A673 (cell line): Measurements from ENCODE around the gene COL4A6. TPM values are rescaled to one million over a fixed set of nuclear protein-coding genes. Genes with fewer than 3 reads are reported as not detected.

Experiments used
- BruUV-seq: library from RNA; stranded (reverse); fragments of 400-500 nt; replicated peaks from 2 replicates; lab custom pipeline; 2021; lab: Mats Ljungman, UMichigan
- CTCF ChIA-PET: fragments of 300-600 bp; sonication (Branson Sonifier 250); formaldehyde crosslinking; loops from one replicate; lab custom pipeline; 2022; ENCODE audit warnings: antibody characterized with exemption; lab: Charles Lee
- POLR2A ChIA-PET: fragments of 300-600 bp; sonication (Branson Sonifier 250); formaldehyde crosslinking; loops from one replicate; lab custom pipeline; 2022; ENCODE audit warnings: antibody characterized with exemption; ENCODE audit not compliant: low non-redundant PET; lab: Charles Lee
- DNase-seq: peaks from one replicate; pipeline ENCODE4 v3.0.0-alpha.2; 2015; ENCODE audit warnings: low spot score
- H3K27ac ChIP-seq: fragments of 200-600 bp; sonication (generic); 2 replicates; pipeline ENCODE4 v1.5.1; 2016; ENCODE audit warnings: mixed run types, low read depth, mild to moderate bottlenecking, mixed read lengths, antibody characterized with exemption, low read length; ENCODE audit not compliant: poor library complexity, severe bottlenecking
- H3K27me3 ChIP-seq: fragments of 200-600 bp; sonication (generic); replicated peaks from 2 replicates; pipeline ENCODE4 v1.6.1; 2017; ENCODE audit warnings: mixed run types, low read depth, mild to moderate bottlenecking, mixed read lengths, antibody characterized with exemption, low read length; ENCODE audit not compliant: insufficient read depth, poor library complexity
- H3K36me3 ChIP-seq: fragments of 200-600 bp; sonication (generic); 2 replicates; pipeline ENCODE4 v1.6.1; 2016; ENCODE audit warnings: mixed run types, mild to moderate bottlenecking, mixed read lengths, antibody characterized with exemption, low read length; ENCODE audit not compliant: insufficient read depth, poor library complexity, severe bottlenecking
- H3K4me1 ChIP-seq: fragments of 200-600 bp; sonication (generic); 2 replicates; pipeline ENCODE4 v1.6.1; 2017; ENCODE audit warnings: mixed run types, mild to moderate bottlenecking, mixed read lengths, antibody characterized with exemption, low read length; ENCODE audit not compliant: insufficient read depth, poor library complexity, severe bottlenecking
- H3K4me3 ChIP-seq: fragments of 200-600 bp; sonication (generic); 2 replicates; pipeline ENCODE4 v1.5.1; 2016; ENCODE audit warnings: low read depth, mixed run types, mild to moderate bottlenecking, mixed read lengths, low read length; ENCODE audit not compliant: poor library complexity, severe bottlenecking
- H3K9me3 ChIP-seq: fragments of 200-600 bp; sonication (generic); 2 replicates; pipeline ENCODE4 v1.6.1; 2016; ENCODE audit warnings: mixed run types, low read depth, mild to moderate bottlenecking, mixed read lengths, antibody characterized with exemption, low read length; ENCODE audit not compliant: poor library complexity, severe bottlenecking
- EZH2 ChIP-seq: fragments of 200-600 bp; sonication (generic); IDR thresholded peaks from 2 replicates; pipeline ENCODE4 v1.6.1; 2017; ENCODE audit warnings: borderline replicate concordance, low read depth, mild to moderate bottlenecking, mixed read lengths, antibody characterized with exemption, low read length; ENCODE audit not compliant: poor library complexity, severe bottlenecking
- intact Hi-C: fragments of 100-400 bp; cut with micrococcal nuclease; formaldehyde crosslinking; loops from one replicate; pipeline ENCODE4 v1.10.0; 2022; ENCODE audit not compliant: unreplicated experiment
- total RNA-seq: library from RNA; stranded (reverse); gene quantifications from 2 replicates; pipeline ENCODE4 v1.2.3, GENCODE V29; 2021
- TF ChIP-seq, protein P1 (sequence below): fragments of 300-800, 200-600 bp; sonication (generic); conservative IDR thresholded peaks from 2 replicates; pipeline ENCODE4 v1.5.1; 2017; ENCODE audit warnings: low read depth, mild to moderate bottlenecking, antibody characterized with exemption, low read length, moderate library complexity, mixed read lengths

Gene COL4A6
- total RNA-seq, 1 experiment from 2014 or later: not detected

DNA sequence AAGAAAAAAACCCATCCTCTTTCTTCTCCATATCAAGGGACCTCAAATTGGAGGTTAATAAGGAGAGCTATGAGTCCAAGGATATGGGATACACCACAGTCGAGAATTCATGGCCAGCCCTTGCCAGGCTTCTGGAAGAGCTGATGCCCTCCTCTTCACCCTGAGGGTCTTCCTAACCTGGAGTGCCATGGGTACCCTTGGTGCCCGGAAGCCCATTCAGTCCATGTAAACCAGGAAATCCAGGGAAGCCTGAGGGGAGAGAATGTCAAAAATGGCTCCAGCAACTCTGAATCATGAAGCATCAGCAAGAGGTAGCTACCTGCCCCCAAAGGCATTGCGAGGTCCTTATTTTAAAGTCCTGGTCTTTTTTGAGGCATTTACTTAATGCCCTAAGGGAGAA lies 268.5 kb downstream of the COL4A6 start:
- no peak for TF ChIP-seq EZH2
- TF ChIP-seq, protein P1, sequence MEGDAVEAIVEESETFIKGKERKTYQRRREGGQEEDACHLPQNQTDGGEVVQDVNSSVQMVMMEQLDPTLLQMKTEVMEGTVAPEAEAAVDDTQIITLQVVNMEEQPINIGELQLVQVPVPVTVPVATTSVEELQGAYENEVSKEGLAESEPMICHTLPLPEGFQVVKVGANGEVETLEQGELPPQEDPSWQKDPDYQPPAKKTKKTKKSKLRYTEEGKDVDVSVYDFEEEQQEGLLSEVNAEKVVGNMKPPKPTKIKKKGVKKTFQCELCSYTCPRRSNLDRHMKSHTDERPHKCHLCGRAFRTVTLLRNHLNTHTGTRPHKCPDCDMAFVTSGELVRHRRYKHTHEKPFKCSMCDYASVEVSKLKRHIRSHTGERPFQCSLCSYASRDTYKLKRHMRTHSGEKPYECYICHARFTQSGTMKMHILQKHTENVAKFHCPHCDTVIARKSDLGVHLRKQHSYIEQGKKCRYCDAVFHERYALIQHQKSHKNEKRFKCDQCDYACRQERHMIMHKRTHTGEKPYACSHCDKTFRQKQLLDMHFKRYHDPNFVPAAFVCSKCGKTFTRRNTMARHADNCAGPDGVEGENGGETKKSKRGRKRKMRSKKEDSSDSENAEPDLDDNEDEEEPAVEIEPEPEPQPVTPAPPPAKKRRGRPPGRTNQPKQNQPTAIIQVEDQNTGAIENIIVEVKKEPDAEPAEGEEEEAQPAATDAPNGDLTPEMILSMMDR: no peak
- Histone ChIP-seq H3K27me3 (no peaks in the 10 kb centered on the region), H3K27ac (no peak overlapping the region), H3K36me3 (no peaks in the 10 kb centered on the region), H3K4me1 (no peaks in the 10 kb centered on the region), H3K9me3 (no peaks in the 10 kb centered on the region), H3K4me3 (no peak overlapping the region)
- no TSS peak for BruUV-seq
- ChIA-PET POLR2A (no interaction called here), CTCF (no interaction called here)
- DNase-seq: no peak
- intact Hi-C loops: no loop called here

DNA sequence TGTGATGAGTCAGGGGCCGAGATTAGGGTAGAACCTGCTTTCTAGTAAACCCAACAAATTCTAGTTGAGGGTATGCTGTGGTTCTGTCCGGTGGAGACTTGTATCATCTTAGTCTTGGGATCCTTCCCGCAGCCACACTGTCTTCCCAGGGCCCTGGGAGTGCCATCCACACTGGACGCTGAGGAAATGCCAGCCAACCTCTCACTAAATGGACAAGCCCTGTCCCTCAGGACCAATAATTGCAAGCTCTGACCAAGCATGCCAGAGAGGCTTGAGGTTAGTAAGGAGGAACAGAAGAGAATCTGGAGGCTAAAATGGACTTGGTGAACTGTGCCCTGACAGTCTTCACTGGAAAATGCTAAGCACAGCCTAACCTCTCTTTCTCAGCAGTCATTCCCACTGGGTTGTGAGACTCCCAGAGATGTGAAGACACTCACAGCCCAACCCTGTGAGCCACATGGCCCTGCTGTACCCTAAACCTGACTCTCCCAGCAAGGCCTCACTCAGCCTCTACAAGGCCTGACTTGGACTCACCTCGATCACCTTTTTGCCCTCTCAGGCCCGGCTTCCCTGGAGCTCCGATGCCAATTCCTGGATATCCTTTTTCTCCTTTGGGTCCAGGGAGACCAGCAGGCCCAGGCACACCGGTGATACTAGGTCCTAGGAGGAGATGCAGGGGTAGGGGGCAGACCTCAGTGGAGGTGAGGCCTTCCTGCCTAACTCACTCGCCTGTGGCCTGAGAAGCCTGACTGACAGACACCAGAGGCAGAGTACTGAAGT lies 269.1 kb downstream of the COL4A6 start:
- H3K27me3 ChIP-seq: no peaks in the 10 kb centered on the region
- no peaks in the 10 kb centered on the region for H3K36me3 ChIP-seq
- H3K4me1 ChIP-seq: no peaks in the 10 kb centered on the region
- no peak overlapping the region for H3K4me3 ChIP-seq
- H3K27ac ChIP-seq: no peak overlapping the region
- TF ChIP-seq EZH2: no peak
- TF ChIP-seq, protein P1: no peak
- intact Hi-C loops: no loop called here
- DNase-seq: no peak
- no peaks in the 10 kb centered on the region for H3K9me3 ChIP-seq
- POLR2A ChIA-PET: no interaction called here
- no TSS peak for BruUV-seq
- CTCF ChIA-PET: no interaction called here

DNA sequence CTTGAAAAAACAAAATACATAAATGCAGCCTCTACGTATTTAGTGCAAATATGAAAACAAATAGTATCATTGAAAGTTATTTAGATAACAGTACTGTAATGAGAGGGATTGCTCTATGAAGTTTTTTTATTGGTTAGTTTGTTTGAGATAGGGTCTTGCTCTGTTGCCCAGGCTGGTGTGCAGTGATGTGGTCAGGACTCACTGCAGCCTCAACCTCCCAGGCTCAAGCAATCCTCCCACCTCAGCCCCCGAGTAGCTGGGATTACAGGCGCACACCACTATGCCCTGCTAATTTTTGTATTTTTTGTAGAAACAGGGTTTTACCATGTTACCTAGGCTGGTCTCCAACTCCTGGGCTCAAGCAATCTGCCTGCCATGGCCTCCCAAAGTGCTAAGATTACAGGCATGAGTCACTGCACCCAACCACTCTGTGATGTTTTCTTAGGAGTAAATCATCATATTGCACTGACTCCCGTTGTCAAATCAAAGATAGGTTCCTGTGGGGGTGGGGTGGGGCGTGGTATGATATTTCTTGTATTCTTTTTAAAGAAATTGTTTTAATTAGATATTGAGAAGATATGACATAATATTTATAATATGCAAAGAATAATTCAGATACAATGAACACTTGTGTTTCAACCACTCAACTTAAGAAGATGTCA lies 270.9 kb downstream of the COL4A6 start:
- H3K4me3 ChIP-seq: no peak overlapping the region
- H3K27ac ChIP-seq: no peak overlapping the region
- no peak for DNase-seq
- CTCF ChIA-PET: no interaction called here
- H3K4me1 ChIP-seq: no peaks in the 10 kb centered on the region
- H3K9me3 ChIP-seq: no peaks in the 10 kb centered on the region
- no peaks in the 10 kb centered on the region for H3K36me3 ChIP-seq
- no peak for TF ChIP-seq EZH2
- TF ChIP-seq, protein P1: no peak
- POLR2A ChIA-PET: no interaction called here
- no TSS peak for BruUV-seq
- H3K27me3 ChIP-seq: no peaks in the 10 kb centered on the region
- intact Hi-C loops: no loop called here
